ENCODE data around the gene COL19A1.

The COL19A1 gene

GRCh38 chr6:70194421-70194820 lies 328.1 kb downstream of the COL19A1 start:
- DNase-seq (ENCODE audit: low spot score), result no peak
- in situ Hi-C loops (cut with MboI; ENCODE audit: low sequenced_read_pairs, unreplicated experiment), result no loop called here
- TF ChIP-seq CTCF (IDR thresholded peaks at IDR 0.05; ENCODE audit: borderline replicate concordance, control extremely low read depth, extremely low read depth, insufficient read depth, missing control alignments), result no peak

- DNase-seq (ENCODE audit: low spot score), result no peak
- no peak for TF ChIP-seq CTCF (IDR thresholded peaks at IDR 0.05; ENCODE audit: borderline replicate concordance, control extremely low read depth, extremely low read depth, insufficient read depth, missing control alignments)
- in situ Hi-C loops (cut with MboI; ENCODE audit: low sequenced_read_pairs, unreplicated experiment), result no loop called here
These were observed 330.2 kb downstream of the COL19A1 start for GRCh38 chr6:70196531-70196930.

GRCh38 chr6:70198785-70199184 lies 332.4 kb downstream of the COL19A1 start:
- no peak for TF ChIP-seq CTCF (IDR thresholded peaks at IDR 0.05; ENCODE audit: borderline replicate concordance, control extremely low read depth, extremely low read depth, insufficient read depth, missing control alignments)
- no peak for DNase-seq (ENCODE audit: low spot score)
- in situ Hi-C loops (cut with MboI; ENCODE audit: low sequenced_read_pairs, unreplicated experiment), result no loop called here

GRCh38 chr6:70208235-70208790 lies 342.0 kb downstream of the COL19A1 start:
- in situ Hi-C loops (cut with MboI; ENCODE audit: low sequenced_read_pairs, unreplicated experiment), result no loop called here
- no peak for TF ChIP-seq CTCF (IDR thresholded peaks at IDR 0.05; ENCODE audit: borderline replicate concordance, control extremely low read depth, extremely low read depth, insufficient read depth, missing control alignments)
- DNase-seq (ENCODE audit: low spot score), result no peak

GRCh38 chr6:70210462-70210861 lies 344.1 kb downstream of the COL19A1 start:
- in situ Hi-C loops (cut with MboI; ENCODE audit: low sequenced_read_pairs, unreplicated experiment), result no loop called here
- DNase-seq (ENCODE audit: low spot score), result no peak
- no peak for TF ChIP-seq CTCF (IDR thresholded peaks at IDR 0.05; ENCODE audit: borderline replicate concordance, control extremely low read depth, extremely low read depth, insufficient read depth, missing control alignments)

GRCh38 chr6:70215460-70216108 lies 349.2 kb downstream of the COL19A1 start:
- no peak for TF ChIP-seq CTCF (IDR thresholded peaks at IDR 0.05; ENCODE audit: borderline replicate concordance, control extremely low read depth, extremely low read depth, insufficient read depth, missing control alignments)
- no peak for DNase-seq (ENCODE audit: low spot score)
- in situ Hi-C loops (cut with MboI; ENCODE audit: low sequenced_read_pairs, unreplicated experiment), result no loop called here
